LNCAP (cell line): ENCODE results near the gene SULT4A1.

Source experiments
- TF ChIP-seq, protein P1 (sequence below): fragments of 450-650 bp; IDR thresholded peaks from 2 replicates; pipeline ENCODE4 v1.5.1; 2017; ENCODE audit warnings: mild to moderate bottlenecking

Gene SULT4A1

DNA sequence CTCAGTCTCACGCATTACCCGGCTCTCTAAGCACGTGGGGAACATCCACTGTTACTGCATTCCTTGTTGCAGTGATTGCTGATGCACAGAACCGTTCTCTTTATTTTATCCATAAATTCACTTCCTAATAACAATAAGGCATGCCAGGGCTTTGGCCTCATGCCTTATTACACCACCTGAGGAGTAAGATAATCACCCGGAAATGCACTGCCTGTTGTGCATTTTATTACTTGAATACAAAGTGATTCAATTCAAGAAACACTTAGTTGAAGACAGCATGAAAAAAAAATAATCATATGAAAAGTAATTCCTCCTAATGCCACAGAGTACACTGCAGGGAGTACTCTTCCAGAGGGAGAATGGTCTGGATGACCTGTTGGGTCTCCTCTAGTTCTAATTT is 69.4 kb downstream of the SULT4A1 start:
- TF ChIP-seq, protein P1, sequence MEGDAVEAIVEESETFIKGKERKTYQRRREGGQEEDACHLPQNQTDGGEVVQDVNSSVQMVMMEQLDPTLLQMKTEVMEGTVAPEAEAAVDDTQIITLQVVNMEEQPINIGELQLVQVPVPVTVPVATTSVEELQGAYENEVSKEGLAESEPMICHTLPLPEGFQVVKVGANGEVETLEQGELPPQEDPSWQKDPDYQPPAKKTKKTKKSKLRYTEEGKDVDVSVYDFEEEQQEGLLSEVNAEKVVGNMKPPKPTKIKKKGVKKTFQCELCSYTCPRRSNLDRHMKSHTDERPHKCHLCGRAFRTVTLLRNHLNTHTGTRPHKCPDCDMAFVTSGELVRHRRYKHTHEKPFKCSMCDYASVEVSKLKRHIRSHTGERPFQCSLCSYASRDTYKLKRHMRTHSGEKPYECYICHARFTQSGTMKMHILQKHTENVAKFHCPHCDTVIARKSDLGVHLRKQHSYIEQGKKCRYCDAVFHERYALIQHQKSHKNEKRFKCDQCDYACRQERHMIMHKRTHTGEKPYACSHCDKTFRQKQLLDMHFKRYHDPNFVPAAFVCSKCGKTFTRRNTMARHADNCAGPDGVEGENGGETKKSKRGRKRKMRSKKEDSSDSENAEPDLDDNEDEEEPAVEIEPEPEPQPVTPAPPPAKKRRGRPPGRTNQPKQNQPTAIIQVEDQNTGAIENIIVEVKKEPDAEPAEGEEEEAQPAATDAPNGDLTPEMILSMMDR, result no peak

DNA sequence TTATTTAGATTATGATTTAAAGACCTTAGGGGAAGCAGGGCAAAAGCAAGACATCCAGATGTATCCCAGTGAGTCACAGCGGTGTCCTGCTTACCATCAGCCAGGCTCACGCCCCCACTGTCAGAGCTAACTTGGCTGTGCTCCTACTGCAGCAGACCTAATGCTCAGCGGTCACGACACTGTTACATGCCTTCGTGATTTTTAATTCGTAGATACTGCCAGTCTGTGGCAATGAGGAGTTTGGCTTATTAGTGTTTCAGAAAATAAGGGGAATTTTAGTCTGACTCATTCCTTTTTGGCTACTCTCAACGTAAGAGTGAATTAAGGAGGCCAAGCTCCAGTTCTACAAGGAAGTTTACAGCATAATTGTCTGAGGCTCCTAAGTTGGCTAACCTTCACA is 72.9 kb downstream of the SULT4A1 start:
- TF ChIP-seq, protein P1, result no peak

- TF ChIP-seq, protein P1, result no peak
These were observed 78.5 kb downstream of the SULT4A1 start for GRCh38 chr22:43783777-43784176.

DNA sequence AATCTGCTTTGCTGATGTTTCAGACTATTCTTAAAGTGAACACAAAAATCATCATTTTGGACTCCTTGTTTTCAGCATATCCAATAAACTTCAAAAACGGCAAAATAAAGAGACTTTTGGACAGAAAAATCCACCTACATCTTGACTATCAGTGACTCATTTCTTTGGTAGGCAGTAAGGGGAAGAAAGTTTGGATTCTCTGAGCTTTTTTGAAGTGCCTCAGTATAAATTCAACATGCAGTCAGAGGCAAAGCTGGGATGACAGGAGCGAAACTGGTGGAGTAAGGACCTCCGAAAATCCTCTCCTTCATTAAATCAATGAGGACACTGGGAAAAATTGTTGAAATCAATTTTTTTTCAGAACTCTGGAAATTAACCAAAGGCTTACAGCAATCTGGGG is 79.9 kb downstream of the SULT4A1 start:
- TF ChIP-seq, protein P1, result no peak

GRCh38 chr22:43777286-43777685 is 85.0 kb downstream of the SULT4A1 start:
- TF ChIP-seq, protein P1, result no peak

- TF ChIP-seq, protein P1, result no peak
These were observed 86.1 kb downstream of the SULT4A1 start for GRCh38 chr22:43776081-43776670.
